ENCODE measurements around the gene PTMS. TPM values are rescaled to one million over a fixed set of nuclear protein-coding genes. Genes with fewer than 3 reads are reported as not detected.
A peak's percentile ranks its signal among the peaks of the same experiment; 100 is the strongest.

The PTMS gene
- total RNA-seq, 4 donors from 2014 or later, result 105 to 853 (median 140) TPM

- H3K4me1 ChIP-seq, result no peaks in the 10 kb centered on the region
- no peak overlapping the region for H3K27ac ChIP-seq
- H3K36me3 ChIP-seq, result no peaks in the 10 kb centered on the region
- no peaks in the 10 kb centered on the region for H3K27me3 ChIP-seq
- no peak overlapping the region for H3K4me3 ChIP-seq
- DNase-seq, result no peak
- TF ChIP-seq CTCF (IDR thresholded peaks at IDR 0.05) (no peak), POLR2A (IDR thresholded peaks at IDR 0.05) (no peak)
- intact Hi-C loops (cut with DNase I; ENCODE audit: low total_unique reads), result loop anchor here (10.0 kb wide), 1 partner anchor 65 kb away; the partner anchor contains the start of genes GPR162 and P3H3
- no peaks in the 10 kb centered on the region for H3K9me3 ChIP-seq
Measured at GRCh38 chr12:6759741-6760140, 6.4 kb upstream of the PTMS start.

GRCh38 chr12:6763380-6763779, 2.8 kb upstream of the PTMS start:
- Histone ChIP-seq H3K36me3 (no peaks in the 10 kb centered on the region), H3K4me1 (no peaks in the 10 kb centered on the region), H3K27ac (peak overlapping the region; percentile 97 to 98), H3K9me3 (no peaks in the 10 kb centered on the region), H3K4me3 (peak overlapping the region; percentile 9 to 11), H3K27me3 (no peaks in the 10 kb centered on the region)
- TF ChIP-seq POLR2A (IDR thresholded peaks at IDR 0.05) (no peak), CTCF (IDR thresholded peaks at IDR 0.05) (no peak)
- no peak for DNase-seq
- intact Hi-C loops (cut with DNase I; ENCODE audit: low total_unique reads), result no loop called here

GRCh38 chr12:6764011-6764828, 1.9 kb upstream of the PTMS start:
- peak overlapping the region; percentile 97 to 98 for H3K27ac ChIP-seq
- H3K36me3 ChIP-seq, result no peaks in the 10 kb centered on the region
- peak; percentile 97 to 99 for DNase-seq
- TF ChIP-seq POLR2A (IDR thresholded peaks at IDR 0.05) (peak; percentile 42 to 49), CTCF (IDR thresholded peaks at IDR 0.05) (peak in 1 of 4 experiments; percentile 29)
- H3K9me3 ChIP-seq, result no peaks in the 10 kb centered on the region
- H3K27me3 ChIP-seq, result no peaks in the 10 kb centered on the region
- intact Hi-C loops (cut with DNase I; ENCODE audit: low total_unique reads), result no loop called here
- H3K4me1 ChIP-seq, result peaks cover 0 to 4% of the 10 kb centered on the region in 2 donors
- peak overlapping the region; percentile 11 to 72 for H3K4me3 ChIP-seq

DNA sequence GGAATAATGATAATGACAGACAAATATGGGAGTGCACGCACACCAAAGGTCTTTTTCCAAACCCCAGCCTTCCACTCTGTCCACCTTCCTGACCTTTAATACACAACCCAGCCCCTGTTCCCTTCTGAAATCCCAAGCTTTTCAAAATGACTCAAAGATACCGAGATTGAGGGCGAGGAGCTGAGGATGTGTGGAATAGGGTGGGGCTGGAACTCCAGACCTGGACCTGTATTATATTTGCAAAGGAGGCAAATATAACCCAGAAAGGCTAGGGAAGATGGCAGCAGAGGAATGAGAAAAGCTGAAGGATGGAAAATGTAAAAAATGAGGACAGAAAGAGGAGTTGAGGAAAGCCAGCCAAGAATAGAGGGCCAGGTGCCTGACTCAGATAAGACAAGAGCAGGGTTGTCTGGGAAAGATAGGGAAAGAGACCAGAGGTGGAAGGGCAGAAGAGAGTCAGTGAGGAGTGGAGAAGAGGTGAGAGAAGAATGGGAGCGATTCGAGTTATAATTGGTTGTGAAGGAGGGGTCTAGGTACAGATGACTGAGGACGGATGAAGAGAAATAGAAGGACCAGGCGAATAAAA, 1.0 kb upstream of the PTMS start:
- no peaks in the 10 kb centered on the region for H3K36me3 ChIP-seq
- H3K27ac ChIP-seq, result peak overlapping the region; percentile 97 to 98
- DNase-seq, result no peak
- no peaks in the 10 kb centered on the region for H3K27me3 ChIP-seq
- peak overlapping the region; percentile 72 to 79 for H3K4me3 ChIP-seq
- TF ChIP-seq CTCF (IDR thresholded peaks at IDR 0.05) (no peak), POLR2A (IDR thresholded peaks at IDR 0.05) (no peak)
- no peaks in the 10 kb centered on the region for H3K9me3 ChIP-seq
- intact Hi-C loops (cut with DNase I; ENCODE audit: low total_unique reads), result no loop called here
- peaks cover 0 to 4% of the 10 kb centered on the region in 2 donors for H3K4me1 ChIP-seq
